ENCODE measurements around the gene SSH2.

GRCh38 chr17:29936724-29937123 is 6.7 kb upstream of the SSH2 start:
- TF ChIP-seq EZH2 (IDR thresholded peaks at IDR 0.05; ENCODE audit: insufficient read depth, poor library complexity, severe bottlenecking), result no peak
- no peak for TF ChIP-seq EZH2phosphoT487 (IDR thresholded peaks at IDR 0.05; ENCODE audit: insufficient read depth, low read depth)

Measured in GM23248 (cell line).